H9 (cell line): ENCODE measurements around the gene BTBD19. TPM values are rescaled to one million over a fixed set of nuclear protein-coding genes. Genes with fewer than 3 reads are reported as not detected.
A peak's percentile ranks its signal among the peaks of the same experiment; 100 is the strongest.

Experiments used
- DNase-seq: peaks from one replicate; pipeline ENCODE4 v3.0.0-alpha.2; 2017
- H2AFZ ChIP-seq: one replicate; pipeline ENCODE4 v1.6.1; 2013; ENCODE audit warnings: mild to moderate bottlenecking, low read length, control low read depth, moderate library complexity
- H2AK5ac ChIP-seq: 2 replicates; pipeline ENCODE4 v1.6.1; 2013; ENCODE audit warnings: low read length, control low read depth, mixed read lengths; ENCODE audit not compliant: insufficient read length
- H2BK120ac ChIP-seq: one replicate; pipeline ENCODE4 v1.6.1; 2013; ENCODE audit warnings: low read depth, mild to moderate bottlenecking, low read length, control low read depth, inconsistent platforms; ENCODE audit not compliant: poor library complexity, severe bottlenecking
- H2BK12ac ChIP-seq: 2 replicates; pipeline ENCODE4 v1.6.1; 2013; ENCODE audit warnings: low read length, control low read depth, mixed read lengths, low read depth; ENCODE audit not compliant: insufficient read length
- H2BK15ac ChIP-seq: 2 replicates; pipeline ENCODE4 v1.6.1; 2013; ENCODE audit warnings: low read depth, low read length, control low read depth
- H2BK20ac ChIP-seq: one replicate; pipeline ENCODE4 v1.6.1; 2013; ENCODE audit warnings: low read depth, mild to moderate bottlenecking, low read length, control low read depth, inconsistent platforms; ENCODE audit not compliant: poor library complexity, severe bottlenecking
- H2BK5ac ChIP-seq: 2 replicates; pipeline ENCODE4 v1.6.1; 2013; ENCODE audit warnings: low read length, control low read depth, mixed read lengths; ENCODE audit not compliant: insufficient read length
- H3K14ac ChIP-seq: 2 replicates; pipeline ENCODE4 v1.6.1; 2013; ENCODE audit warnings: low read length, control low read depth; ENCODE audit not compliant: insufficient read depth
- H3K18ac ChIP-seq: 2 replicates; pipeline ENCODE4 v1.6.1; 2013; ENCODE audit warnings: low read depth, mild to moderate bottlenecking, mixed read lengths, low read length, control low read depth; ENCODE audit not compliant: insufficient read length
- H3K23ac ChIP-seq: 2 replicates; pipeline ENCODE4 v1.6.1; 2013; ENCODE audit warnings: low read length, control low read depth, mixed read lengths, low read depth; ENCODE audit not compliant: insufficient read length
- H3K23me2 ChIP-seq: 2 replicates; pipeline ENCODE4 v1.6.1; 2013; ENCODE audit warnings: low read depth, mild to moderate bottlenecking, mixed read lengths, low read length, control low read depth; ENCODE audit not compliant: insufficient read length, poor library complexity, severe bottlenecking
- H3K27ac ChIP-seq: 2 replicates; pipeline ENCODE4 v1.5.1; 2013; ENCODE audit warnings: low read length, control low read depth, mixed read lengths, low read depth; ENCODE audit not compliant: insufficient read length
- H3K27me3 ChIP-seq: 2 replicates; pipeline ENCODE4 v1.6.1; 2013; ENCODE audit warnings: low read length, control low read depth, inconsistent platforms; ENCODE audit not compliant: insufficient read depth
- H3K4ac ChIP-seq: 2 replicates; pipeline ENCODE4 v1.6.1; 2013; ENCODE audit warnings: low read depth, mild to moderate bottlenecking, control low read depth, inconsistent platforms, low read length, moderate library complexity
- H3K4me1 ChIP-seq: 2 replicates; pipeline ENCODE4 v1.6.1; 2013; ENCODE audit warnings: low read length, control low read depth, inconsistent platforms; ENCODE audit not compliant: insufficient read depth
- H3K4me2 ChIP-seq: 2 replicates; pipeline ENCODE4 v1.6.1; 2013; ENCODE audit warnings: low read length, control low read depth, mixed read lengths; ENCODE audit not compliant: insufficient read length, insufficient read depth
- H3K56ac ChIP-seq: 2 replicates; pipeline ENCODE4 v1.6.1; 2013; ENCODE audit warnings: low read depth, mild to moderate bottlenecking, mixed read lengths, low read length, control low read depth; ENCODE audit not compliant: insufficient read length
- H3K79me1 ChIP-seq: 2 replicates; pipeline ENCODE4 v1.6.1; 2013; ENCODE audit warnings: low read depth, mild to moderate bottlenecking, moderate library complexity, low read length, control low read depth, inconsistent platforms; ENCODE audit not compliant: insufficient read depth, poor library complexity, severe bottlenecking
- H3K79me2 ChIP-seq: 2 replicates; pipeline ENCODE4 v1.6.1; 2013; ENCODE audit warnings: low read length, control low read depth, inconsistent platforms; ENCODE audit not compliant: insufficient read depth
- H3K9ac ChIP-seq: 2 replicates; pipeline ENCODE4 v1.6.1; 2013; ENCODE audit warnings: low read length, control low read depth, mixed read lengths; ENCODE audit not compliant: insufficient read length; ENCODE audit errors: extremely low read depth
- H3K9me3 ChIP-seq: one replicate; pipeline ENCODE4 v1.6.1; 2013; ENCODE audit warnings: low read depth, low read length, inconsistent platforms; ENCODE audit not compliant: control insufficient read depth
- H3T11ph ChIP-seq: one replicate; pipeline ENCODE4 v1.6.1; 2013; ENCODE audit warnings: mild to moderate bottlenecking, low read length, control low read depth, inconsistent platforms
- H4K20me1 ChIP-seq: one replicate; pipeline ENCODE4 v1.6.1; 2013; ENCODE audit not compliant: control insufficient read depth, insufficient read length, insufficient read depth
- H4K5ac ChIP-seq: 2 replicates; pipeline ENCODE4 v1.6.1; 2013; ENCODE audit warnings: low read depth, mild to moderate bottlenecking, mixed read lengths, low read length, control low read depth; ENCODE audit not compliant: insufficient read length
- H4K8ac ChIP-seq: replicated peaks from 2 replicates; pipeline ENCODE4 v1.6.1; 2013; ENCODE audit warnings: low read length, control low read depth, mixed read lengths, low read depth; ENCODE audit not compliant: insufficient read length
- H4K91ac ChIP-seq: 2 replicates; pipeline ENCODE4 v1.6.1; 2013; ENCODE audit warnings: low read depth, mild to moderate bottlenecking, moderate library complexity, mixed read lengths, low read length, control low read depth; ENCODE audit not compliant: insufficient read length
- H3K27ac Mint-ChIP-seq, 3 experiments: 2 replicates in 2 of 3; 3 replicates in 1 of 3; pipeline ENCODE4 v1.8.0; 2020 to 2021; ENCODE audit warnings: mixed read lengths in 3 of 3, mild to moderate bottlenecking in 1 of 3, moderate library complexity in 1 of 3
- H3K27me3 Mint-ChIP-seq: 2 replicates; pipeline ENCODE4 v1.8.0; 2021; ENCODE audit warnings: low read depth, mild to moderate bottlenecking, moderate library complexity, mixed read lengths
- H3K36me3 Mint-ChIP-seq, 3 experiments: 2 replicates in 2 of 3; 3 replicates in 1 of 3; pipeline ENCODE4 v1.8.0; 2020 to 2021; ENCODE audit warnings: low read depth in 3 of 3, mixed read lengths in 3 of 3; ENCODE audit not compliant: insufficient read depth in 1 of 3
- H3K4me1 Mint-ChIP-seq, 2 experiments: 2 replicates each; pipeline ENCODE4 v1.8.0; 2020; ENCODE audit warnings: mixed read lengths in 2 of 2
- H3K4me3 Mint-ChIP-seq, 2 experiments: 2 replicates in 1 of 2; 3 replicates in 1 of 2; pipeline ENCODE4 v1.8.0; 2020 to 2021; ENCODE audit warnings: mild to moderate bottlenecking in 2 of 2, mixed read lengths in 2 of 2, moderate library complexity in 1 of 2
- H3K9me3 Mint-ChIP-seq, 2 experiments: 2 replicates in 1 of 2; 3 replicates in 1 of 2; pipeline ENCODE4 v1.8.0; 2020; ENCODE audit warnings: mild to moderate bottlenecking in 2 of 2, mixed read lengths in 2 of 2, moderate library complexity in 1 of 2
- CTCF ChIP-seq: fragments of 200-600 bp; sonication (generic); conservative IDR thresholded peaks from 3 replicates; pipeline ENCODE4 v1.8.0; 2021; ENCODE audit warnings: antibody characterized with exemption, mild to moderate bottlenecking
- WGBS: extraction: QIAGEN DNeasy Blood & Tissue Kit; methylation state at CpG from one replicate; pipeline ENCODE4 v1.1.7; 2013; ENCODE audit warnings: missing lambda C conversion rate, low lambda C conversion rate, mixed read lengths; ENCODE audit not compliant: insufficient read length; ENCODE audit errors: extremely low coverage; 5-methylcytosine and 5-hydroxymethylcytosine counted together
- total RNA-seq: library from RNA; stranded (reverse); gene quantifications from 2 replicates; pipeline ENCODE4 v1.2.1, GENCODE V29; 2021

The BTBD19 gene
- total RNA-seq, 1 experiment from 2014 or later: 1.9 TPM

GRCh38 chr1:44780583-44781121 is 27.7 kb upstream of the BTBD19 start:
- no peak overlapping the region for H3K27ac ChIP-seq

More at GRCh38 chr1:44780583-44781121, 27.7 kb upstream of the BTBD19 start:
- H3K9me3 ChIP-seq: no peaks in the 10 kb centered on the region
- H3K56ac ChIP-seq: no peak overlapping the region
- no peak overlapping the region for H2BK15ac ChIP-seq
- no peak overlapping the region for H2BK12ac ChIP-seq
- H3K9ac ChIP-seq: no peak overlapping the region
- H3K27me3 ChIP-seq: no peaks in the 10 kb centered on the region
- H2AK5ac ChIP-seq: no peak overlapping the region
- no CpG with 5 or more reads among the region's 14 CpGs for WGBS
- no peak overlapping the region for H4K91ac ChIP-seq
- no peak overlapping the region for H4K5ac ChIP-seq
- H2AFZ ChIP-seq: no peak overlapping the region
- no peak overlapping the region for H3K14ac ChIP-seq
- H3K23ac ChIP-seq: no peak overlapping the region
- no peak overlapping the region for H2BK120ac ChIP-seq
- H3K23me2 ChIP-seq: peaks cover 14% of the 10 kb centered on the region
- peaks cover 2% of the 10 kb centered on the region for H3K79me1 ChIP-seq
- H3K27ac Mint-ChIP-seq: peak overlapping the region in 1 of 3 experiments; percentile 87; a peak in 2 of 7 replicates
- H3K9me3 Mint-ChIP-seq: 0 out of 5 replicates have a peak, but pooled peaks cover 0 to 4% of the 10 kb centered on the region in 2 experiments
- no peak overlapping the region for H3K18ac ChIP-seq
- H3K4me1 ChIP-seq: no peaks in the 10 kb centered on the region
- TF ChIP-seq CTCF: 0 out of 3 replicates have a peak, but pooled peaks have one; percentile 11
- H3K79me2 ChIP-seq: peaks cover 17% of the 10 kb centered on the region; the same call in 1 of the 2 replicates
- H3K4me2 ChIP-seq: no peak overlapping the region
- no peak overlapping the region for H4K8ac ChIP-seq
- H2BK20ac ChIP-seq: no peak overlapping the region
- H3T11ph ChIP-seq: no peak overlapping the region
- H4K20me1 ChIP-seq: peaks cover 4% of the 10 kb centered on the region
- no peak overlapping the region for H3K4me3 Mint-ChIP-seq
- no peak overlapping the region for H3K4ac ChIP-seq
- H2BK5ac ChIP-seq: no peak overlapping the region
- peaks cover 9% of the 10 kb centered on the region for H3K27me3 Mint-ChIP-seq
- peaks cover 30 to 36% of the 10 kb centered on the region in 2 experiments for H3K4me1 Mint-ChIP-seq
- peaks cover 33 to 68% (median 51%) of the 10 kb centered on the region in 3 experiments for H3K36me3 Mint-ChIP-seq
- no peak for DNase-seq
